Embryonic facial prominence (tissue), 1 donor: ENCODE results near the gene CTSD.

Experiments
- DNase-seq: peaks from one replicate; pipeline ENCODE4 v3.0.0-alpha.2; 2016; ENCODE audit errors: extremely low spot score

CTSD gene

GRCh38 chr11:1782831-1783724 is 19.4 kb upstream of the CTSD start:
- DNase-seq, result no peak

- DNase-seq, result no peak
Measured at GRCh38 chr11:1782031-1782590, 18.4 kb upstream of the CTSD start.

- DNase-seq, result no peak
Measured at GRCh38 chr11:1781593-1781975, 17.9 kb upstream of the CTSD start.

DNA sequence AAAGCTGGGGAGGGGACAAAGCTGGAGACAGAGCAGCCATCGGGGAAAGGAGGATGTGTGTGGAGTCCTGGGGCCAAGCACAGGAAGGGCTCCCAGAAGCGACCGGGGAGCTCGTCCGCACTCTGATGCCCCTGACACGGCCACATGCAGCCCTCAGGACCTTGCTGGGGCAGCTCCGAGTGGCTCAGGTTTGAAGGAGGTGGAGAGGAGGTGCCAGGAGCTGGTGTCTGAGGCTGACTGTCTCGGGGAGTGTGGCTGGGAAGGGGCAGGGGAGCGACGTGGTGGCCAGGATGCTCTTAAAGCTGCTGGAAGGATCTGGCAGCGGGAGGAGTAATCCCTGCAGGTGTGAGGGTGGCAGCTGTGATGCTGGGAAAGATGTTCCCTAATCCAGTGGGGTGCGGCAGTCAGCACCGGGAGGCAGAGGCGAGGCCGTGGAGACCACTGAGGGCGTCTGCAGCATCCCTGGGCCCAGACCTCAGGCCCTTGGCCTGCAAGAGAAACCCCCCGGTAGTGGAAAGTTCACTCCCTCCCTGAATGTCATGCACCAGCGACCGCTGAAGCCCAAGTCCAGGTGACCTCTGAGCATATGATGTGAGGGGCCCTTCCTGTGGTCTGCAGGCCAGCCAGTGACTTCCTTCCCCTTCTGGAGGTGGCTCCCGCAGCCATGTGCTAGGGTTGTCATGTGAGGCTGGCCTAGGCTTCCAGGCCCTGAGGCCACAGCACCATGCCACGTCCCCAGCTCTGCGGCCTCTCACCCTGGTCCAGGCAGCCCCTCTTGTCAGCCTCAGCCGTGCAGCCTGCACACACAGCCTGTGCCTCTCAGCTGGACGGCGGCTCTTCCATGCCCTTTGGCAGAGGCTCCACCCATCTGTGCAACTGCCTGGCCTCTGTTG is 17.2 kb upstream of the CTSD start:
- DNase-seq, result no peak

DNA sequence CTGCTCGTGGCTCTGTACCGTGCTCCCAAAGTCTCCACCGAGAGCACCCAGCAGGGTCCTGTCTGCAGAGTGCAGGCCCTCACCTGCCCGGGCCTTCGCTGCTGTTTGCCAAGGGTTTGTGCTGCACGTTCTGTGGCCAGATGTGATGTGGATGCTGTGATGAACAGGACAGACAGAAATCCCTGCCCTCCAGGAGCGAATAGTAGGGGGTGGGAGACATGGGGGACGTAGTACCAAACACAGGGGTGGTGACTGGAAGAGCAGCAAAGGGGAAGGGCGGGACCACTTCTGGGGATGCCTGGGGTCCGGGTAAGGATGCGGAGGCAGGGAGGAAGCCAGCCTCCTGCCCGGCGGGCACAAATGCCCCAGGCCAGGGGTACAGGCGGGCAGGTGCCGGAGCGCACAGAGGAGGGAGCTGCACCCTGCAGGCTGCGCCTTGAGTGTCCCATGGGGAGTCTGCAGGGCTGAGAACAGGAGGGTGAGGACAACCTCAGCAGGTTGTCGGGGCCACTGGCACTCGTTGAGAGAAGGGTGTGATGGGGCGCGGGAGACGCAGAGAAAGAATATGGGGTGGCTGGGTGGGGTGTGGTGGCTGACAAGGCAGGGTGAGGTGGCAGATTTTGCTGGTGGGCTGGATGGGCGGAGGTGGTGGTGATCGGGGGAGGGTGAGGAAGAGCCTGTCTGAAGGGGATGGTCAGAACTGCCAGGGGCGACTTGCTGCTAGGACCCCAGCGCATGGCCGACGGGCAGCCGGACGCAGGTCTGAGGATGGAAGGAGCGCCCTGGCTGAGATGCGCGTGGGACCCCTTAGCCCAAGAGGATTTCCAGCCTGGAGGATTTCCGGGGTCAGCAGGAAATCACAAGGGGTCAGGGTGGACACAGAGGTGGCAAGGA is 16.3 kb upstream of the CTSD start:
- DNase-seq, result no peak

- DNase-seq, result no peak
Measured at GRCh38 chr11:1779034-1779805, 15.5 kb upstream of the CTSD start.

DNA sequence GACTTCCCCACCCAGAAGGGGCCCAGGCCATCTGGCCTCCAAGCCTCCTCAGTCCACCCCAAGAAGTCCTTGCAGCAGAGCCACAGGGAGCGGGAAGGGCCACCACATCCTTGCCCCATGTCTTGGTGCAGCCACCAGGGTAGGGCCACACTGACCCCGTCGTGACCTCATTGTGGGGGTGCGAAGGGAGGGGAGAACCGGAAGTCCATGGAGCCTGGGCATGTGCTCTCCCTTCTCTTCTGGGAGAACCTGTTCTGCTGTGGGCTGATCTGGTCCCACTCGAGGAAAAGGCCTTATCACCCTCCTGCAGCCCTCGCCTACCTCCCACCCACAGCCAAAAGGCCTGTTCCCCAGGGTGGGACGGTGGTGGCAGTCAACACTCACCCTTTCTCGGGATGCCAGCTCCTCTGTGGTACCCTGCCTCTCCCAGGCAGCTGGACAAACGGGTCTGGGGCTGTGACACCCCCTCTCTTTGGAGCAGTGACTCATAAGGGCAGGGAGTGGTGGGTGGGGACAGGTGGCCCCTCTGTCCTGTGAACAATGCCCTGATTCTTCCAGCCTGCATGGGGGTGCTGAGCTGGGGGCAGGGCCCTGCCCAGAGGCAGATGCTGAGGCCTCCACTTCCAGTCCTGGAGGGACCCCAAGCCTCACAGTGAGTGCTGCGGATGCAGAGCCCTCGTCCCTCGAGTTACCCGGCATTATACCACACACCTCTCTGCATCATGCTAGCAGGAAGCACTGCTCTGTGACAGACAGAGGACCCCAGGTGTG is 14.6 kb upstream of the CTSD start:
- no peak for DNase-seq

GRCh38 chr11:1777737-1778136 is 14.0 kb upstream of the CTSD start:
- DNase-seq, result no peak

DNA sequence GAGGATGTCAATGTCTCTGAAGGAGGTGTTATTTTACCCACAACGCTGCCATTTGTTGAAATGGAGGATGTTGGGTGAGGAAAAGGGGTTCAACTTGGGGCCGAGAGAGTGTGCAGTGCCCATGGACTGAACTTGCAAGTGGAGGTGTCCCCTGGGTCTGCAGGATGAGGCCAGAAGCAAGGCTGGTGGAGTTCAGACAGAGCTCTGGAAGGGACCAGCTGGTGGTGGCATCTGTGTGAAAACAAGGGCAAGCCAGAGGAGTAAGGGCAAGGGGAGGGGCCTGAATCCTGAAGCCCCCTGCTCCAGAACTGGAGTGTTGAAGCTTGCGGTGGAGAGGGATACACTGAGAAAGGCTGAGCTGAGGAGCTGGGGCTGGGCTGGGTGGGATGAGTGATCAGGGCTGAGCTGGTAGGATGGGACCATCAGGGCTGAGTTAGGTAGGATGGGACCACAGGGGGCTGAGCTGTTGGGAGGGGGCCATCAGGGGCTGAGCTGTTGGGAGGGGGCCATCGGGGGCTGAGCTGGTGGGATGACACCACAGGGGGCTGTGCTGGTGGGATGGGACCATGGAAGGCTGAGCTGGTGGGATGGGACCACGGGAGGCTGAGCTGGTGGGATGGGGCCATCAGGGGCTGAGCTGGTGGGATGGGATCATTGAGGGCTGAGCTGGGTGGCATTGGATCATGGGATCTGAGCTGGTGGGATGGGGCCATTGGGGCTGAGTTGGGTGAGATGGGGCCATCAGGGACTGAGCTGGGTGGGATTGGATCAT is 13.4 kb upstream of the CTSD start:
- DNase-seq, result no peak

GRCh38 chr11:1776331-1776851 is 12.7 kb upstream of the CTSD start:
- DNase-seq, result no peak

DNA sequence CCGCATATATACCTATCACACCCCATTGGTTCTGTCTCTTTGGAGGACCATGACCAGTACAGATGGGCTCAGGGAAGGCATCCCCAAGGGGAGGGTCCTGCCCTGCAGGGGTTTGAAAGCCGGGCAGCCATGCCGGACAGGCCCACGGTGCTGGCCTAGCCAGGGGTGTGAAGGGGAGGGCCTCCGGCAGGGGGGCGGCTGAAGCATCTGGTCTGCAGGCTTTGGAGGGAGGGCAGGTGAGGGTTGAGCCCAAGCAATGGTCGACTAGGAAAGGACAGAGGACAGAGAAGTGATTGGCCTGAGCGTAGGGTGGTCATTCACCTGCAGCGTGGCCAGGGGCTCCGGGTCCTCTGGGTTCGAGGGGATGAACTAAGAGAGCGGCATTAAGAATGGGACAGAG is 11.2 kb upstream of the CTSD start:
- no peak for DNase-seq

GRCh38 chr11:1773994-1774550 is 10.3 kb upstream of the CTSD start:
- no peak for DNase-seq

- no peak for DNase-seq
Measured at GRCh38 chr11:1773131-1773993, 9.6 kb upstream of the CTSD start.

DNA sequence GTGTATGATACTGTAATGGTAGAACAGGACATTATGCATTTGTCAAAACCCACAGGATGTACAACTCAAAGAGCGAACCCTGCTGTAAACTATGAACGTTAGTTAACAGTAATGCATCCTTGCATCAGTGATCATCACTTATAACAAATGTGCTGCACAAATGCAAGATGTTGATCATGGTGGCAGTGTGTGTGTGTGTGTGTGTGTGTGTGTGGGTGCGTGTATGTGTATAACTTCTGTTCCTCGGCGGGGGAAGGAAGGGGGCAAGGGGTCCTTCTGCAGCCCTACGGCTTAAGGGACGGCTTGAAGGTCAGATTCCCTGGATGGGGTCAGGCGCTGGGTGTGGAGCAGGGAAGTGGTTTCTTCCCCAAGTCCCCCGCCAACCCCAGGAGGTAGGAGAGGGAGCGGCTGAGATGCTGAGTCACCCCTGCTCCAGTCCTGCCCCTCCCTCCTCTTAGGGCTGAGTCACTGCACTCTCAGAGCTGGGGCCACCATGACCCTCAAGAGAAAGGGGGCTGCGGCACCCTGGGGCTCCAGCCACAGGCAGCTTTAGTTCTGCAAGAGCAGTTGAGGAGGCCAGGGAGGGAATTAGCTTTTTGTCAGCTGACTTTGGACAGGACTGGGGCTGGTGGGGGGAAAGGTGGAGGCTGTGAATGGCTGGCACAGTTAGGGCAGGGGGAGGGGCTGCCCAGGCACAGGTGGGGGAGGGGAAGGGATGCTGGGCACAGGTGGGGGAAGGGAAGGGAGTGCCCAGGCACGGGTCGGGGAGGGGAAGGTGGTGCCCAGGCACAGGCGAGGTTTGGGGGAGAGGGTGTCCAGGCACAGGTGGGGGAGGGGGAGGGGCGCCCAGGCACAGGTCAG is 8.8 kb upstream of the CTSD start:
- no peak for DNase-seq

DNA sequence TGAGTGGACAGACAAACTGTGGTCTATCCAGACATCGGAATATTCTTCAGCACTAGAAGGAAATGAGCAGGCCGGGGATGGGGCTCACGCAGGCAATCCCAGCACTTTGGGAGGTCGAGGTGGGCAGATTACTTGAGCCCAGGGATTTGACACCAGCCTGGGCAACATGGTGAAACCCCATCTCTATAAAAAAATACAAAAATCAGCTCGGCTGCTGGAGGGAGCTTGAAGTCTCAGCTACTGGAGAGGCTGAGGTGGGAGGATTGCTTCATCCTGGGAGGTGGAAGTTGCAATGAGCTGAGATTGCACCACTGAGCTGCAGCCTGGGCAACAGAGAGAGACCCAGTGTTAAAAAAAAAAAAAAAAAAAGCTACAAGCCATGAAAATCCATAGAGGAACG is 8.0 kb upstream of the CTSD start:
- DNase-seq, result no peak

- DNase-seq, result no peak
Measured at GRCh38 chr11:1771273-1771672, 7.5 kb upstream of the CTSD start.

- DNase-seq, result no peak
Measured at GRCh38 chr11:1770528-1770927, 6.8 kb upstream of the CTSD start.
